SKM-1 treated with dmso at 0.1 percent for 144 hours (cell line): ENCODE results near the gene TGFBR3.

Experiments used
- DNase-seq: peaks from one replicate; lab custom pipeline; 2025; ENCODE audit not compliant: unreplicated experiment; lab: John Stamatoyannopoulos, UW

Gene TGFBR3

DNA sequence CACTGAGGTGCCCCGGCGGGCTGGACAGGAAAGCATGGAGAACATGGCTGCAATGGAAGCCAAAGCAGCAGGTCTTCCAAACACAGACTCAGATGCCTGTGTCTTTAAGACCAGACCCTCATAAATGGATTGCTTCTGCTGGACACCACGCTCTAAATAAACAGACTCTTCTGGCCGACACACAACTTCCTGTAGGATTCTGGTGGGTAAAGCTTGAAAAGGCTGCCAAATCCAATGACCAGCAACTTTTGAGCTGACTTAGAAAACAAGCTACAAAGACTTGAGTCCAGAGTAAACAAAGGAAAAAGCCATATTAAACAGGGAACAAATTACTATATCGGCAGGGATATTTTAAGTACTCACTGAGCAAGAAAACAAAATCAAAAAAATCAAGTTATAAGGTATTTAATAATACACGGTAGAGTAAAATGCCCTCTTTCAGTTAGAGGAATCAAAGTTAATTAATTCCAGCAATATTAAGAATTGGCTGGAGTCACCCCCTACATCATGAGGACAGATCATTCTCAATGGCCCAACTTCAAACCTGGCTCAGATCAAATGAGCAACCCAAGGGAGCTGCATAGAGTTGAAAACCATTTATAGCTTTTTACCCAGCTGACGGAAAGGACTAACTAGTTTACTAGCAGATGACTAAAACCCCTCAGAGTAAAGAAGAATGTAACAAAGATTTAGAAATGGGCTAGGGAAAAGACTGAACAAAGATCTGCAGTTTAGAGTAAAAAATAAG lies 102.4 kb downstream of the TGFBR3 start:
- no peak for DNase-seq

DNA sequence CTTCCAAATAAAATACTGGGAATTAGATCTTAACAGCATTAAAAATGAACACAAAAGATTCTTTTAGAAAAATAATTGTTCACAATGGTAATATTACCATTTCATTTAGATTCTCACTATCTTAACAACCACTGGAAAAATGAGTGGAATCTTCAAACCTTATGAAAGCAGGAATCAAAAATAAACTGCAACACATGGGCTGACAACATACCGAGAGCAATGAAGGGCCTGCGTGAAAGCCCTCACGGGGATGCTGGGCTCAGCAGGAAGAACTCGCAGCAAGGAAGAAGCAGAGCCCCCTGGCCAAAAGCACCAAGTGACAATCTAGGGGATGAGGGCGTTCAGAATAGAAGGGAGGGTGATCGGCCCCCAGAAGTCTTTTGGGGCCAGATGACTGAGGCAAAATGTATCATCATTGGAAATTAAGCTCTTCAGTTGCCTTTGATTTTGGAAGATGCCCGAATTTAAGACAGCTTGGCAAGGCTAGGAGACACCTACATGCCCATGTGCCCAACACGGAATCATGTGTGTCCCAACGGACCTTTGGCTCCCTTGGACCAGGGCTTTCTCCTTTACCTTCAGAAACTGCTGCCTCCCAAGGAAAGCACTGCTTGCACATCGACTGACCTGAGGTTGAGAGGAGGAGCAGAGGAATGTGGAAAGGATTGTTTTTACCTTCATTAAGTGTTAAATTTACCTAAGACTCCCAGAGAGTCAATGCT lies 103.9 kb downstream of the TGFBR3 start:
- DNase-seq: no peak

DNA sequence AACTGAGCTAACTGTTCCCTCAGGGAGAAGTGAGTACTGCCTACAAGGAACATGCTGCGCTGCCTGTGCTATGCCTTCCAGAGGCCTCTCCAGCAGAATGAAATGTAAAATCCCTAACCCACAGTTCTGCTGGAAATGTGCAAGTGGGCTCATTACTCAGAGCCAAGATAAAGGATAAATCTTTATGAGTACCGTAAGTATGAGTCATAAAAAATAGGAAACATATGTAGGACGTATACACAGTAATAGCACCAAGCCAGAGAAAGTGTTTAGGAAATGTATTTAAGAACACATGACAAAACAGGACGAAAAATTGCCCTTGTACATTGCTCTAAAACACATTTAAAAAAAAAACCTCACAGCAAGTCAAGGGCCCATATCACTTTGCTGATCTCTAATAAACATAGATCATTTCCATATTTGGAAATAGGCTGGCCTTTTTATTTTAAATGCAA lies 104.6 kb downstream of the TGFBR3 start:
- DNase-seq: no peak

DNA sequence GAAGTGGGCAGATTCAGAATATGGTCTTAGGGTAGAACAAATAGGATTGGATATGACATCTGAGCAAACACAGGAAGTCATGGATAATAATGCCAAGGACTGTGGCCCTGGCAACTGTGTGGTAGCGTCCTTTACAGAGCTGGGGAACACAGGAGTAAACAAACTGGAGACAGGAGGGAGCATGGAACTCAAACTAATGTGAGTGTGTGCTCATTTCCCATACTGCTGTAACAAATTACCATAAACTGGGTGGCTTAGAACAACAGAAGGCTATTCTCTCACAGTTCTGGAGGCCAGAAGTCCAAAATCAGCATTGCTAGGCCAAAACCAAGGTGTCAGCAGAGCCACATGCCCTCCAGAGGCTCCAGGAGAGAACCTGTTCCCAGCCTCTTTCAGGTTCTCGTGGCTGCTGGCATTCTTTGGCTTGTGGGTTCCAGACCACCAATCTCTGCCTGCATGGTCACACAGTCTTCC lies 106.4 kb downstream of the TGFBR3 start:
- DNase-seq: no peak

DNA sequence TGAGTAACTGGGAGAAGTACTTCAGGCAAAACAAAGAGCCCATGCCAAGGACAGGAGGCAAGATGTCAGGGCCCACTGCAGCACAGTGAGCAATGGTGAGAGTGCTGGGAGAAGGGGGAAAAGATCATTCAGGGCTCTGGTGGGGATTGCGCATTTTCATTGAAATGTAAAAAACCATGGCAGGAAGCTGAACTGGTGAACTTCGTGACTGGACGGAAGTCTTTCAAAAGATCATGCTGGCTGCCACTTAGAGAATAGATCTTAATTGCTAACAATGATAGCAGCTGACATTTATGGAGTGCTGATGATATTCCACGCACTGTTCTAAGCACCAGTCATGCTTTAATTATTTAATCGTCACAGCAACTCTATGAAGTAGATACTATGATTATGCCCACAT lies 107.0 kb downstream of the TGFBR3 start:
- DNase-seq: no peak

DNA sequence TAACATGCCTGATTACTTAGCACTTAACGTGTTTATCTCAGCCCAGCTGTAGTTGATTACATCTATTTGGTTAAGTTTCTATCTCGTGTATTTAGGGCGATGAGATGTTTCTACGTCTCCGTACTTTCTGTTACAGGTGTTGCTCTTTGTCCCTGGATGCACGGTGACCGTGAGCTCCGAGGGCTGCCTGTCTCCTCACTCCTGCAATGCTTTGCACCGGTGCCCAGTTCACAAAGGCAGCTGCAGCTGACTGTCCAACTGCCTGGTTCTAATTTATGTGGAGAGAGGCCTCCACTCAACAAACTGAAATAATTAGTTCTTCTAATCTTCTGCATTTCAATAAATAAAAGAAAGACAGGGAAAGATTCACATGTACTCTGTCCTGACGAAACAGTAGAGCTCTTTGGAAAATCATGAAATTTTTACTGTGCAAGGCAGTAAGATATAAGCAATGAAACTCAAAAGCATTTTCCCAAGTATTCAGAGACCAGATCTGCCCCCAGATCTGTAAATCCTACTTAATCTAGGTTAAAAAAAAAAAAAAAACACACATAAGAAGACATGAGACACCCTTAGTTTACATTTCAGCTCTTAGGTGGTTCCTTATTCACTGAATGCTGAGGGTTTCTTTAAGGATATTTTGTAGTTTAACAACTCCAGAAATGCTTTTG lies 108.2 kb downstream of the TGFBR3 start:
- no peak for DNase-seq

DNA sequence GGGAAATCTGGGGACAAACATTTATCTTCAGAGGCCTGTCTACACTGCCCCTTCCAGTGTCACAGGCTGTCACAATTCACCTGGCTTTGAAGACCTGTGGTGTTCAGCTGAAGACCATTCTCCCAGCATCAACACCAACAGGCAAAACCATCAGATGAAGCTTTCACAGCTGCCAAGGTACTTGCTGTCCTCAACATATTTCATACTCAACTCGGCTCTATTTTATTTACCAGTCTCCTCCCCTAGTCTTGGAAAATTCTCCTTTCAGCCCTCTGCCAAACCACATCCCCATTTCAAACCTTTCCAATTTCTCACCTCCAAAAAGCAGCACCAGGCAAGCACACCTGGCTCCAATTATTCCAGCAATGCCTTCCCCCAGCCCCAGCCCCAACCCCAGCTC lies 108.8 kb downstream of the TGFBR3 start:
- no peak for DNase-seq

DNA sequence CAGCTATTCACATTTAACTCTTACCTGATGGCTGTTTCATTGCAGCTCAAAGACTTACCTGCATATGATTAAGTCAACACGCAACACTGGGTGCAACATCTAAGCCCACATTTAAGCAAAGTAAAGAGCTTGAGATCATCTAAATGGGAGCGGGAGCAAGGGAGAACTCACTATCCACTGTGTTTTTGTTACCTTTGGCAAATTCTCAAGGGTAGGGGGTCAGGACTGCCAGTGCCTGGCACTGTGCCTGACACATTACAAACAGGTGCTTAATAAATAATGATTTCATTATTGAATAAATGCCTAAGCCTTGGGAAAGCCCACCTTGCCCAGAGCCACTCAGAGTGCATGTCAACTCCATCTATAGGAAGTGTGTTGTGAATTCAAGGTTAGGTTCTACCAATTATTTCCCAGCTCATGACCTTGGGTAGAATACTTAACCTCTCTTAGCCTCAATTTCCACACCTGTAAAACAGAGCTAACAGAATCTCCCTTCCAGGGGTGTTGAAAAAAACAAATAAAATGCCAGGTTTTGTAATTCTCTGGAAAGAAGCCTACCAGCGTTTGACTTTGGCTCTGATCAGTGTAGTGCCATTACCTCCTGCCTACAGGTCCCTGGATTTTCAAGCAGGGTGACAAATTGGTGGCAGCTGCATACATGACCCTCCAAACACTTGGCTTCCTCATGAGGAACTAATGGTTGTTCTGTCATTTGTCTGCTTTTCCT lies 109.7 kb downstream of the TGFBR3 start:
- DNase-seq: no peak

DNA sequence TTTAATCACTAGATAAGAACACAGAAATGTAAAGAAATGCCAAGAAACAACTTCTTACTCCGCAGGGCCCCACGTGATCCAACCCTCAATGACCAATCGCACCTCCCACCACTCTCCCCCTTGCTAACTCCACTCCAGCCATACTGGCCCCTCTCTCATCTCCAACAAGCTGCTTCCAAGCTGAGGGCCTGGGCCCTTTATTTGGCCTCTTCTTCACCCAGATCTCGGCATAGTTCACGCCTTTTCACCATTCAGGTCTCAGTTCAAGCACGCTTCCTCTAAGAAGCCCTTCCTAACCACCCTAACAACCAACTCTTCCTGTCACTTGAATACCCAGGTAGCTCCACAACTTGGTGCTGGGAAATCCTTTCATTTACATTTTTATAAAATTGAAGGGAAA lies 110.7 kb downstream of the TGFBR3 start:
- DNase-seq: no peak

DNA sequence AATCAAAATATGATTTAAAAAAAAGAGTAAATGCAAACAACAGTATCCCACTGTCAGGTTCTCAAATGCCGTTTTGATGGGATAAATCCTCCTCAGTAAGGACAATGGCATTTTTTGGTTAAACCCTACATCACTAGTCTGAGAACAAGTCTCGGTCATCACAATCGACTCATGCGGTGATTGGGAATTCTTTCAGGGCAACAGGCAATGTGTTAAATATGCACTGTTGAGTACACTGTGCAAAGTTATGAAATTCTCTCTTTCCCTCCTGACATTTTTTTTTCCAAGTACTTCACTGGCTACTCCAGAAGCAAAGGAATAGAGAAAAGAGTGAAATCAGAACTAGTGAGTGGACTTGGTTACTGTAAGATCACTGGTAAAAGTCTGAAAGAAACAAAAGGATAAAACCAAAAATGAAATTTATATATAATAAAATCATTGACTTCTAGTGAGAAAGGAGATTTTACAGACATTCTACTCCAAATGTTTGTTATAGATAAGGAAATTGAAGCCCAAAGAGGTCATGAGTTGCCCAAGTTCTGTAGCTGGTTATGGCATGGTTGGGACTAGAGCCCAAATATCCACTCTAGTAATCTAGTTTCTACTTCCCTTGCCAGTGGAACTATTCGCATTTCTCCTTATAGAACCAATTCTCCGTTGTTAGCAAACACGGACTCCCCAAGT lies 111.3 kb downstream of the TGFBR3 start:
- DNase-seq: no peak

DNA sequence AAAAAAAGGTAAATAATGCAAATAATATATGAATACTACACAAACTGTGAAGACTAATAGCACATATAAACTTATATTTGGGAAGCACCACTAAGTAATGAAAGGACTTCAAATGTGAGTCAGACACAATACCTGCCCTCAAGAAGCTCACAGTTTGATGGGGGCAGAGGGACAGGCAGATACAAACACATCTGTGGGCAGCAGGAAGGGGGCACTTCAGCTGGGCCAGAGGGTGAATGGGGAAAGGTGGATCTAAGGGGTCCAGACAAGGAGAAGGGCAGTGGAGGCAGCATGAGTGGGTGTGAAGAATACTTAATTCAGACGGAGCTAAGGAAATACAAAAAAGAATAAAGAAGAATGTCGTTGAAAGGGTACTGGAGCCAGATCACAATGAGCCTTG lies 114.2 kb downstream of the TGFBR3 start:
- DNase-seq: no peak

DNA sequence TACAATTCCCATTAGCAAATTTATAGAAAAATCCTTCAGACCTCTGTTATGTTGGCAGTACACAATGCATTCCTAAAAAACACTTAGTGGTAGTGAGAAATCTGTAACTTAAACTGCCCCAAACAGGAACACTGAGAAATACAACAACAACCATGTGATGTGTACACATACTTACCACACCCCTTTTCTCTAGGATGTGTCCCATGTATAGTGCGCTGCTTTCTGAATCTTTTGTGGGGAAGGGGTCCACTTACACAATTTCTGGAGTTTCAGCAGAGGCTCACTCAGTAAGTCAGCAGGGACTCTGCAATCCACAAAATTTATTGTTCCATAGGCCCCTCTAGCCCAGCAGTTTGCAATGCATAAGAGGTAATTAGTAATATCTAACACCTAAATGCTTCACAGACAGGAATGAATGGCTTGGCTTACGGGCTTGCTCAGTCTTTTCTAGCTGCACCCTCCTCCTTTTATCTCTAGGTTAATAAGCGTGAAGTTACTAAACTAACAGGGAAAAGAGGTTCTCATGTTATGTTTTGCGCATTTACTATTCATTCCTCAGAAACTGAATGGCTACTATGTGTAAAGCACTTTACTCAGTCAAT lies 115.2 kb downstream of the TGFBR3 start:
- DNase-seq: no peak

DNA sequence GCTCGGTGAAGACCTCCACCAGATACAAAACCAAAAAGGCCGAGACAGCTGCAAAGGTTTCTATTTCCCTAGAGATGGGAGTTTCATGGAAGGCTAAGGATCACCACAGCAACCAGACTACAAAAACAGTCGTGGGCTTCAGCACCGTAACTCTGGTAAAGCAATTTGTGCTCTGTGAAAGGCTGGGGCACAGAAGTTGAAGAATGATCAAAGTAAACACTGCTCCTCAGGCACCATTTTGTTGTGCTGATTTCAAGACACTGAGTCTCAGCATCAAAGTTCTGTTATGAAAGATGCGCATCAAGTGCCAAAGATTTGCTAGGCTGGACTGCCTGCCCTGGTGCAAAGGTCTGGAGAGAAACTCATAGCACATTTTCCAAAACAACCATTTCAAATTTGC lies 116.2 kb downstream of the TGFBR3 start:
- DNase-seq: no peak

DNA sequence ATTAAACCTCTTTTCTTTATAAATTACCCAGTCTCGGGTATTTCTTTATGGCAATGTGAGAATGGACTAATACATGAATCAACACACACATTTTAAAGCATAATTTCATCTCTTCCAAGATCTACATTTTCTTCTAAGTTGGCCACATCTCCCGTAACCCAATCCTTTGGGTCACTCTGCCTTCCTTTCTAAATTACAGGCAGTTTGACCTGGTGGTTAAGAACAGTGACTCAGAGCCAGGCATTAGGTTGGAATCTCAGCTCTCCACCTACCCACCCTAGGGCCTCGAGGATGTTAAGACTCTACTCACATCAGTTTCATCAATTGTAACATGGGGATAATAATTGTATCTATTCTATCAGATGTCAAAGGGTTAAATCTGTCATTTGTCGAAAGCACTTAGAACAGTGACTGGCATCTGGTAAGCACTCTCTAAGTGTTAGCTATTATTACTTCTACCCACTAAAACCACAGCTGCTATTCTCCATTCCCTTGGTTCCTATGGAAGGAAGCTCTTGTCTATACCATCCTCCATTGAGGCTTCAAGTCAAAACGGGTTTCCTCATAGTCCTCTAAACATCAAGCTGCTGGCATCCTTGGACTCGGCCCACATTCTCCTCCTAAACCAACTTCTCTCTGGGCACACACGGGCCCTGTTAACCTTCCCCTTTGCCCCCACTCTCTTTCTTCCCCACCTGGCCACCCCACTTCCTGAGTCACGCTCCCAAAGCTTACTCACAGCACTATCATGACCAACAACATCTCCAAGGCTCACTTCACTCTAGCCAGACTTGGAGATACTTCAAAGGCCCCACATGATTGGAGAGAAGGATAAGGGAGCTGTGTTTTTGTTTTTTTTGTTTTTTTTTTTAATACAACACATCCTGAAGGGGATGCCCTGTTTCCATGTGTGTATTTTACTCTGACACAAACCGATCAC lies 116.9 kb downstream of the TGFBR3 start:
- no peak for DNase-seq

DNA sequence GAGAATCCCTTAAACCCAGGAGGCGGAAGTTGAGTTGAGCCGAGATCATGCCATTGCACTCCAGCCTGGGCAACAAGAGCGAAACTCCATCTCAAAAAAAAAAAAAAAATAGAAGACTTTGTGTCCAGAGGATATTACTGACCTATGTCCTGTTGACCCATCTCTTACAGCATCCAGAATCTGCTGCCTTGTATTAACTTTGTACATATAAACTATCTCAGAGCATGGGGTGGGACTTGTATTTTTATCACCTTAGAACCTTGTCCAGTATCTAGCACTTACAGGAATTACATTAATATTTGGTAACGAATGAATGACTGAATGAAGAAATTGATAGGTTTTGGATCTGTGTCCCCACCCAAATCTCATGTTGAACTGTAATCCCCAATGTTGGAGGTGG lies 117.8 kb downstream of the TGFBR3 start:
- no peak for DNase-seq

DNA sequence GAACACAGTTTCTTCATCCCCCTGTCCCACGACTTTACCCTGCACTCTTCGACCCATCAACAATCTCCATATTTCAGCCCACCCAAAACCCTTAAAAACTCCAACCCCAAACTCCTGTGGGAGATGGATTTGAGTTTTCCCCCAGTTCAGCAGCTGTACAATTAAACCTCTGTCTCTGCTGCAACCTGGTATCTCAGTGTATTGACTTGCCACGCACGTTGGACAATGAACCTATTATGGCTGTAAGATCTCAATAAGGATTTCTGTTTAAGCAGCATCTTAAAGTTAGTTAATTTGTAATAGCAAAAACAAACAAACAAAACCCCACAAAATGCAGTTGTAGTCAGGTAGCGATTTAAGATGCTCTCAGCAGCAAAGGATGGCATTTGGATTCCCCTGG lies 119.1 kb downstream of the TGFBR3 start:
- no peak for DNase-seq

DNA sequence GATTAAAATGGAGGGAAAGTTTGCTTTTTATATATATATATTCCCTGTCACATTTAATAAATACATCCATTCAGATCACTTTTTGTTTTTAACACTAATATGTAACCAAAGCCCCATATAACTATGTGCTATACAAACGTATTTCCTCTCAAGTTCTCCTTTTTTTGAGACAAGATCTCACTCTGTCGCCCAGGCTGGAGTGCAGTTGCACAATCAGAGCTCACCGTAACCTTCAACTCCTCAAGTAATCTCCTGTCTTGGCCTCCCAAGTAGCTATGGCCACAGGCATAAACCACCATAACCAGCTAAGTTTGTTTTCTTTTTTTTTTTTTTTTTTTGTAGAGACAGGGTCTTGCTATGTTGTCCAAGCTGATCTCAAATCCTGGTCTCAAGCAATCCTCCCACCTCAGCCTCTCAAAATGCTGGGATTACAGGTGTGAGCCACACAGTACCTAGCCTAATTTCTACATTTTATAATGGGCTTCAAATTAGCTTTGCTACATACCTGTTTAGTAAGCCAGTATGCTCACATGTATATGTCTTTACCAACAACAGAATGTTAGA lies 120.0 kb downstream of the TGFBR3 start:
- DNase-seq: peak; percentile 51

DNA sequence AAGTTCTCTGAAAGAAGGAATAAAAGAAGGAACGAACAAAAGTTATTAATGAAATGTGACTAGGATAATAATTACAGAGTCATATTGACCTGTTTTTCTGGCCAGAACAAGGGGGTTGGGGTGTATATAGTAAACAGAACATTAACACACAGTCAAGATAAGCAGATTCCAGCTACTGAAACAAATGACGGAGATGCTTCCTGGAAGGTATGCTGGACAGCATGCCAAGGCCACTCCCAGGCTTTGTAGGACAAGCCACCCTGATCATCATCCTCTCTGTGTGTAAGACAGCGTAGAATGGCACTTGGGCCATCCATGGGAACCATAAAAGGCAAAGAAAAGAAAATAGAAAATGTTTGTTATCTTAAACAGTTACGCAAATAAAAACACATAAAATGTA lies 120.7 kb downstream of the TGFBR3 start:
- DNase-seq: no peak
